Stimulated activated CD4-positive, alpha-beta T cell treated with anti-CD3 and anti-CD28 coated beads, Interleukin-15, amount 100 ng/mL, for 48 hours (primary cell): ENCODE data around the gene ZNF653.

ENCODE experiments used
- DNase-seq, 2 donors: peaks; one replicate each; pipeline ENCODE4 v3.0.0-alpha.2; 2020; ENCODE audit warnings: low read depth in 2 of 2

The ZNF653 gene

GRCh38 chr19:11505504-11506100, at the start of gene ZNF653:
TSS of gene ZNF653 (minus strand) at chr19:11505839. CDS start at chr19:11505786, 53 bp downstream.
- peak; percentile 93 to 94 for DNase-seq

GRCh38 chr19:11555246-11555645, 49.6 kb upstream of the ZNF653 start:
- no peak for DNase-seq

GRCh38 chr19:11554160-11554559, 48.5 kb upstream of the ZNF653 start:
- DNase-seq = no peak

- no peak for DNase-seq
These were observed 47.2 kb upstream of the ZNF653 start for GRCh38 chr19:11552666-11553372.

- no peak for DNase-seq
These were observed 46.1 kb upstream of the ZNF653 start for GRCh38 chr19:11551603-11552235.

GRCh38 chr19:11550265-11550664, 44.6 kb upstream of the ZNF653 start:
- no peak for DNase-seq

- no peak for DNase-seq
These were observed 43.8 kb upstream of the ZNF653 start for GRCh38 chr19:11549386-11549953.

GRCh38 chr19:11547929-11548700, 42.5 kb upstream of the ZNF653 start:
- DNase-seq = no peak

- no peak for DNase-seq
These were observed 35.6 kb upstream of the ZNF653 start for GRCh38 chr19:11541238-11541637.

- no peak for DNase-seq
These were observed 35.0 kb upstream of the ZNF653 start for GRCh38 chr19:11540645-11541044.

- DNase-seq = no peak
These were observed 34.1 kb upstream of the ZNF653 start for GRCh38 chr19:11539495-11540365.

GRCh38 chr19:11538232-11539036, 32.8 kb upstream of the ZNF653 start, which contains the start of gene CNN1:
TSS of gene CNN1 (plus strand) at chr19:11538851. CDS start at chr19:11538928, 77 bp downstream.
- no peak for DNase-seq

GRCh38 chr19:11535792-11536595, 30.4 kb upstream of the ZNF653 start:
- peak; percentile 76 to 83 for DNase-seq

- DNase-seq = no peak
These were observed 29.3 kb upstream of the ZNF653 start for GRCh38 chr19:11534948-11535347.

GRCh38 chr19:11534538-11534937, 28.9 kb upstream of the ZNF653 start:
- no peak for DNase-seq

- DNase-seq = peak; percentile 49 to 60
These were observed 24.8 kb upstream of the ZNF653 start for GRCh38 chr19:11530432-11530831.

GRCh38 chr19:11528551-11529341, 23.1 kb upstream of the ZNF653 start, which contains the start of gene ECSIT:
TSS of gene ECSIT (minus strand) at chr19:11529134. CDS start at chr19:11519170, 9,964 bp downstream.
- peak; percentile 91 to 92 for DNase-seq

GRCh38 chr19:11519138-11519537, 13.5 kb upstream of the ZNF653 start:
- DNase-seq = no peak
